MCF 10A (cell line): ENCODE measurements around the gene AMFR. TPM values are rescaled to one million over a fixed set of nuclear protein-coding genes. Genes with fewer than 3 reads are reported as not detected.
"Not testable (repeated sequence)": the region's sequence is repeated elsewhere in the genome, so short reads cannot be mapped to it uniquely, and the experiment has no call there.

ENCODE experiments used
- BruUV-seq: library from RNA; stranded (reverse); fragments of 400-500 nt; replicated peaks from 2 replicates; lab custom pipeline; 2021; lab: Mats Ljungman, UMichigan
- CTCF ChIA-PET: fragments of 300-600 bp; sonication (Branson Sonifier 250); formaldehyde crosslinking; extraction: SDS; loops from one replicate; lab custom pipeline; 2021; ENCODE audit warnings: antibody characterized with exemption, inconsistent platforms; lab: Yijun Ruan, JAX
- POLR2A ChIA-PET: fragments of 300-600, 350-650 bp; sonication (Branson Sonifier 250); formaldehyde crosslinking; extraction: SDS; loops from one replicate; lab custom pipeline; 2020; ENCODE audit warnings: antibody characterized with exemption, inconsistent platforms; lab: Yijun Ruan, JAX
- DNase-seq: peaks from one replicate; pipeline ENCODE4 v3.0.0-alpha.2; 2018; ENCODE audit not compliant: unreplicated experiment
- H3K27ac Mint-ChIP-seq: one replicate; pipeline ENCODE4 v1.8.0; 2022; ENCODE audit warnings: mild to moderate bottlenecking, low read depth, mixed read lengths; ENCODE audit not compliant: unreplicated experiment
- H3K27me3 Mint-ChIP-seq: one replicate; pipeline ENCODE4 v1.8.0; 2022; ENCODE audit warnings: mixed read lengths; ENCODE audit not compliant: insufficient read depth, unreplicated experiment
- H3K36me3 Mint-ChIP-seq: one replicate; pipeline ENCODE4 v1.8.0; 2022; ENCODE audit warnings: mild to moderate bottlenecking, moderate library complexity, mixed read lengths; ENCODE audit not compliant: insufficient read depth, unreplicated experiment
- H3K4me1 Mint-ChIP-seq: one replicate; pipeline ENCODE4 v1.8.0; 2022; ENCODE audit warnings: mixed read lengths; ENCODE audit not compliant: insufficient read depth, unreplicated experiment
- H3K4me3 Mint-ChIP-seq: one replicate; pipeline ENCODE4 v1.8.0; 2022; ENCODE audit warnings: mild to moderate bottlenecking, moderate library complexity, mixed read lengths; ENCODE audit not compliant: unreplicated experiment
- H3K9me3 Mint-ChIP-seq: one replicate; pipeline ENCODE4 v1.8.0; 2022; ENCODE audit warnings: mixed read lengths; ENCODE audit not compliant: unreplicated experiment
- CTCF ChIP-seq: fragments of 200-600 bp; IDR thresholded peaks from one replicate; pipeline ENCODE4 v1.8.0; 2022; ENCODE audit warnings: antibody characterized with exemption, mild to moderate bottlenecking; ENCODE audit not compliant: unreplicated experiment
- intact Hi-C: fragments of 100-400 bp; cut with micrococcal nuclease; formaldehyde crosslinking; loops from 2 replicates; pipeline ENCODE4 v1.14.1; 2022
- total RNA-seq: library from RNA; stranded (reverse); gene quantifications from 2 replicates; pipeline ENCODE4 v1.2.3, GENCODE V29; 2022

AMFR gene
- total RNA-seq, 1 experiment from 2014 or later: 97.2 TPM

- H3K9me3 Mint-ChIP-seq: no peaks in the 10 kb centered on the region
- TF ChIP-seq CTCF: no peak
- ChIA-PET POLR2A (interaction anchor here (0.7 to 2.7 kb wide), 7 partner anchors 16 to 815 kb away, joined by 3 to 10 read pairs (median 3); partner anchors contain the start of genes NUDT21 and OGFOD1), CTCF (interaction anchor here (0.5 to 2.0 kb wide), 3 partner anchors 22 to 486 kb away, joined by 3 to 10 read pairs (median 7); no protein-coding TSS in a partner anchor)
- no peaks in the 10 kb centered on the region for H3K27me3 Mint-ChIP-seq
- H3K36me3 Mint-ChIP-seq: peaks cover 73% of the 10 kb centered on the region
- no TSS peak for BruUV-seq
- H3K4me3 Mint-ChIP-seq: peak overlapping the region; percentile 19
- peak; percentile 86 for DNase-seq
- peak overlapping the region; percentile 3 for H3K27ac Mint-ChIP-seq
- intact Hi-C loops: no loop called here
- peaks cover 17% of the 10 kb centered on the region for H3K4me1 Mint-ChIP-seq
Measured at GRCh38 chr16:56382901-56383355, 42.4 kb downstream of the AMFR start.

GRCh38 chr16:56382459-56382858, 42.9 kb downstream of the AMFR start:
- POLR2A ChIA-PET: interaction anchor here (1.1 to 2.7 kb wide), 4 partner anchors 15 to 69 kb away, joined by 3 to 10 read pairs (median 4); partner anchors contain the start of genes NUDT21 and OGFOD1
- BruUV-seq: no TSS peak
- CTCF ChIA-PET: interaction anchor here (0.9 to 2.0 kb wide), 3 partner anchors 21 to 320 kb away, joined by 3 to 10 read pairs (median 4); no protein-coding TSS in a partner anchor

GRCh38 chr16:56380778-56381485, 44.4 kb downstream of the AMFR start:
- POLR2A ChIA-PET: interaction anchor here (2.7 kb wide), 1 partner anchor 70 kb away, joined by 10 read pairs; the partner anchor contains the start of genes NUDT21 and OGFOD1
- H3K27me3 Mint-ChIP-seq, H3K9me3 Mint-ChIP-seq, H3K27ac Mint-ChIP-seq, DNase-seq, BruUV-seq, H3K4me3 Mint-ChIP-seq, intact Hi-C loops: not testable (repeated sequence)
- H3K4me1 Mint-ChIP-seq: peaks cover 17% of the 10 kb centered on the region
- peaks cover 54% of the 10 kb centered on the region for H3K36me3 Mint-ChIP-seq
- CTCF ChIA-PET: interaction anchor here (0.6 to 1.6 kb wide), 3 partner anchors 36 to 321 kb away, joined by 3 to 4 read pairs (median 4); no protein-coding TSS in a partner anchor

More at GRCh38 chr16:56382459-56382858, 42.9 kb downstream of the AMFR start:
- Mint-ChIP-seq H3K4me3 (no peak overlapping the region), H3K36me3 (peaks cover 68% of the 10 kb centered on the region), H3K4me1 (peaks cover 17% of the 10 kb centered on the region), H3K27ac (peak overlapping the region; percentile 3), H3K27me3 (no peaks in the 10 kb centered on the region), H3K9me3 (no peaks in the 10 kb centered on the region)
- intact Hi-C loops: no loop called here
- no peak for TF ChIP-seq CTCF
- peak; percentile 10 for DNase-seq

GRCh38 chr16:56379044-56379443, 46.3 kb downstream of the AMFR start:
- CTCF ChIA-PET: interaction anchor here (3.2 kb wide), 1 partner anchor 22 kb away, joined by 15 read pairs; no protein-coding TSS in a partner anchor
- H3K27me3 Mint-ChIP-seq, DNase-seq, BruUV-seq, H3K27ac Mint-ChIP-seq, intact Hi-C loops, H3K9me3 Mint-ChIP-seq, H3K4me3 Mint-ChIP-seq: not testable (repeated sequence)
- Mint-ChIP-seq H3K4me1 (peaks cover 14% of the 10 kb centered on the region), H3K36me3 (peaks cover 43% of the 10 kb centered on the region)
- POLR2A ChIA-PET: interaction anchor here (0.9 kb wide), 1 partner anchor 14 kb away, joined by 3 read pairs; no protein-coding TSS in a partner anchor

- H3K4me1 Mint-ChIP-seq, BruUV-seq, H3K4me3 Mint-ChIP-seq, H3K27ac Mint-ChIP-seq, H3K27me3 Mint-ChIP-seq, intact Hi-C loops, DNase-seq, H3K9me3 Mint-ChIP-seq, POLR2A ChIA-PET: not testable (repeated sequence)
- CTCF ChIA-PET: interaction anchor here (0.6 to 1.3 kb wide), 4 partner anchors 17 to 1050 kb away, joined by 3 to 4 read pairs (median 3); no protein-coding TSS in a partner anchor
- H3K36me3 Mint-ChIP-seq: peaks cover 38% of the 10 kb centered on the region
Measured at GRCh38 chr16:56375792-56376191, 49.6 kb downstream of the AMFR start.
